Gastrocnemius medialis (tissue), 4 donors: ENCODE measurements around the gene TMEM50B. TPM values are rescaled to one million over a fixed set of nuclear protein-coding genes. Genes with fewer than 3 reads are reported as not detected.

Source experiments
- ATAC-seq, 2 donors: fragments of 150-250 bp; one replicate each; pipeline ENCODE4 v1.9.1; 2016
- DNase-seq, 2 donors: peaks; one replicate each; pipeline ENCODE4 v3.0.0-alpha.2; 2019
- H3K27ac ChIP-seq, 4 donors: fragments of 200-600 bp; sonication (generic); 1 replicate in 1 of 4; 2 replicates in 3 of 4; pipeline ENCODE4 v1.5.1; 2016 to 2018; ENCODE audit warnings: mild to moderate bottlenecking in 2 of 4, moderate library complexity in 1 of 4
- H3K27me3 ChIP-seq, 3 donors: fragments of 200-600 bp; sonication (generic) in 2 of 3; 1 replicate in 1 of 3; 2 replicates in 2 of 3; pipeline versions ENCODE4 v1.5.1 to v1.6.0; 2016 to 2019; ENCODE audit warnings: mild to moderate bottlenecking in 1 of 3, moderate library complexity in 1 of 3
- H3K36me3 ChIP-seq, 2 donors: fragments of 200-600 bp; sonication (generic) in 1 of 2; one replicate each; pipeline ENCODE4 v1.5.1; 2017 to 2018
- H3K4me1 ChIP-seq, 2 donors: fragments of 200-600 bp; sonication (generic) in 1 of 2; one replicate each; pipeline ENCODE4 v1.5.1; 2016 to 2017; ENCODE audit warnings: mild to moderate bottlenecking in 2 of 2
- H3K4me3 ChIP-seq, 4 donors: fragments of 200-600 bp; sonication (generic) in 3 of 4; 1 replicate in 1 of 4; 2 replicates in 3 of 4; pipeline ENCODE4 v1.5.1; 2016 to 2019; ENCODE audit warnings: mild to moderate bottlenecking in 2 of 4
- H3K9me3 ChIP-seq, 3 donors: fragments of 200-600 bp; sonication (generic) in 2 of 3; 1 replicate in 1 of 3; 2 replicates in 2 of 3; pipeline ENCODE4 v1.5.1; 2016 to 2019
- CTCF ChIP-seq, 5 experiments: fragments of 450-650 bp in 3 of 5; fragments of 200-600 bp in 2 of 5; sonication (generic) in 2 of 5; IDR thresholded peaks in 4 of 5; conservative IDR thresholded peaks in 1 of 5; 1 replicate in 4 of 5; 2 replicates in 1 of 5; pipeline ENCODE4 v1.5.1; 2016 to 2019; ENCODE audit warnings: antibody characterized with exemption in 5 of 5, mild to moderate bottlenecking in 3 of 5, moderate library complexity in 3 of 5
- POLR2A ChIP-seq, 2 donors: fragments of 450-650 bp; IDR thresholded peaks; one replicate each; pipeline ENCODE4 v1.6.1; 2017; ENCODE audit warnings: antibody characterized with exemption in 2 of 2, mild to moderate bottlenecking in 2 of 2, moderate library complexity in 2 of 2
- in situ Hi-C, 4 donors: fragments of 200-750 bp; cut with MboI; loops; one replicate each; pipeline versions ENCODE4 v1.15.0 to v1.8.0; 2017; ENCODE audit warnings: low sequenced_read_pairs in 4 of 4
- intact Hi-C: fragments of 100-400 bp; cut with DNase I; formaldehyde crosslinking; loops from one replicate; pipeline ENCODE4 v1.15.1; 2023; ENCODE audit warnings: low total_unique reads
- total RNA-seq, 4 donors: library from RNA; depleted of rRNA; stranded (reverse); fragments of >200 nt; gene quantifications; one replicate each; pipeline versions ENCODE4 v1.1.0 to v1.2.3, GENCODE V29; 2016

Gene TMEM50B
- total RNA-seq, 4 donors from 2014 or later = 33.2 to 47.1 (median 44.6) TPM

GRCh38 chr21:33433001-33433400 is 46.8 kb downstream of the TMEM50B start:
- ATAC-seq (no peak), DNase-seq (no peak)
- Histone ChIP-seq H3K36me3 (peaks cover 0 to 72% of the 10 kb centered on the region in 2 donors), H3K4me3 (no peak overlapping the region), H3K9me3 (no peaks in the 10 kb centered on the region), H3K27me3 (no peaks in the 10 kb centered on the region), H3K27ac (peak overlapping the region; percentile 70 to 90 (median 86)), H3K4me1 (peaks cover 14 to 16% of the 10 kb centered on the region in 2 donors)
- TF ChIP-seq CTCF (IDR thresholded peaks at IDR 0.05 in 4 of 5, conservative IDR thresholded peaks at IDR 0.05 in 1 of 5) (no peak), POLR2A (IDR thresholded peaks at IDR 0.05) (no peak)
- intact Hi-C loops (loop anchor here (10.0 kb wide), 1 partner anchor 48 kb away; no protein-coding TSS in a partner anchor), in situ Hi-C loops (loop anchor here in 2 of 4 donors (25.0 kb wide), 2 partner anchors 96 to 496 kb away; no protein-coding TSS in a partner anchor)

- no peak overlapping the region for H3K4me3 ChIP-seq
- H3K9me3 ChIP-seq = no peaks in the 10 kb centered on the region
- intact Hi-C loops = loop anchor here (10.0 kb wide), 1 partner anchor 48 kb away; no protein-coding TSS in a partner anchor
- TF ChIP-seq CTCF (IDR thresholded peaks at IDR 0.05 in 4 of 5, conservative IDR thresholded peaks at IDR 0.05 in 1 of 5) = no peak
- TF ChIP-seq POLR2A (IDR thresholded peaks at IDR 0.05) = no peak
- H3K4me1 ChIP-seq = peaks cover 14 to 16% of the 10 kb centered on the region in 2 donors
- peak overlapping the region in 2 of 4 donors; percentile 70 to 90 for H3K27ac ChIP-seq
- in situ Hi-C loops = loop anchor here in 2 of 4 donors (25.0 kb wide), 2 partner anchors 95 to 495 kb away; no protein-coding TSS in a partner anchor
- ATAC-seq (no peak), DNase-seq (no peak)
- H3K36me3 ChIP-seq = peaks cover 0 to 68% of the 10 kb centered on the region in 2 donors
- H3K27me3 ChIP-seq = no peaks in the 10 kb centered on the region
These were observed 47.3 kb downstream of the TMEM50B start for GRCh38 chr21:33432496-33432895.

- intact Hi-C loops = loop anchor here (10.0 kb wide), 1 partner anchor 46 kb away; no protein-coding TSS in a partner anchor
- no peak overlapping the region for H3K4me3 ChIP-seq
- H3K36me3 ChIP-seq = peaks cover 0 to 65% of the 10 kb centered on the region in 2 donors
- peak overlapping the region in 1 of 4 donors; percentile 36 for H3K27ac ChIP-seq
- H3K4me1 ChIP-seq = peaks cover 14 to 16% of the 10 kb centered on the region in 2 donors
- no peaks in the 10 kb centered on the region for H3K27me3 ChIP-seq
- DNase-seq (no peak), ATAC-seq (no peak)
- TF ChIP-seq CTCF (IDR thresholded peaks at IDR 0.05 in 4 of 5, conservative IDR thresholded peaks at IDR 0.05 in 1 of 5) = no peak
- in situ Hi-C loops = loop anchor here in 2 of 4 donors (25.0 kb wide), 2 partner anchors 94 to 494 kb away; no protein-coding TSS in a partner anchor
- no peaks in the 10 kb centered on the region for H3K9me3 ChIP-seq
These were observed 48.9 kb downstream of the TMEM50B start for GRCh38 chr21:33430858-33431257.

GRCh38 chr21:33428669-33429068 is 51.1 kb downstream of the TMEM50B start:
- intact Hi-C loops = no loop called here
- DNase-seq (no peak), ATAC-seq (no peak)
- Histone ChIP-seq H3K4me3 (no peak overlapping the region), H3K36me3 (peaks cover 0 to 78% of the 10 kb centered on the region in 2 donors), H3K9me3 (no peaks in the 10 kb centered on the region), H3K27ac (peak overlapping the region in 3 of 4 donors; percentile 1 to 36 (median 15)), H3K4me1 (no peaks in the 10 kb centered on the region), H3K27me3 (no peaks in the 10 kb centered on the region)
- TF ChIP-seq CTCF (IDR thresholded peaks at IDR 0.05 in 4 of 5, conservative IDR thresholded peaks at IDR 0.05 in 1 of 5) (no peak), POLR2A (IDR thresholded peaks at IDR 0.05) (no peak)
- in situ Hi-C loops = loop anchor here in 2 of 4 donors (25.0 kb wide), 2 partner anchors 91 to 491 kb away; no protein-coding TSS in a partner anchor
